Lower leg skin (tissue), 3 donors: Measurements from ENCODE around the gene BGN.

Experiments used
- CTCF ChIP-seq, 3 donors: fragments of 450-650 bp; IDR thresholded peaks; one replicate each; pipeline ENCODE4 v1.5.1; 2016; ENCODE audit warnings: antibody characterized with exemption in 3 of 3, mild to moderate bottlenecking in 3 of 3, moderate library complexity in 2 of 3
- POLR2A ChIP-seq, 2 donors: fragments of 450-650 bp; IDR thresholded peaks; one replicate each; pipeline ENCODE4 v1.6.1; 2016 to 2017; ENCODE audit warnings: antibody characterized with exemption in 2 of 2, mild to moderate bottlenecking in 1 of 2, moderate library complexity in 1 of 2

GRCh38 chrX:153537526-153538295 is 42.9 kb downstream of the BGN start:
- TF ChIP-seq POLR2A (IDR thresholded peaks at IDR 0.05) (no peak), CTCF (IDR thresholded peaks at IDR 0.05) (no peak)
